Adrenal gland (tissue), 19 donors: ENCODE data around the gene AKAP7. TPM values are rescaled to one million over a fixed set of nuclear protein-coding genes. Genes with fewer than 3 reads are reported as not detected.
"Not testable (repeated sequence)": the region's sequence is repeated elsewhere in the genome, so short reads cannot be mapped to it uniquely, and the experiment has no call there.

Experiments used
- DNase-seq, 7 donors: peaks; one replicate each; pipeline ENCODE4 v3.0.0-alpha.2; 2019 to 2020
- H3K27ac ChIP-seq, 5 donors: fragments of 200-600 bp; sonication (generic) in 4 of 5; 1 replicate in 3 of 5; 2 replicates in 2 of 5; pipeline versions ENCODE4 v1.5.1 to v1.8.0; 2016 to 2020; ENCODE audit warnings: mild to moderate bottlenecking in 1 of 5
- H3K27me3 ChIP-seq: fragments of 200-600 bp; 2 replicates; pipeline ENCODE4 v1.8.0; 2021
- H3K36me3 ChIP-seq, 2 donors: fragments of 200-600 bp; replicated peaks in 1 of 2; 1 replicate in 1 of 2; 2 replicates in 1 of 2; pipeline versions ENCODE4 v1.5.1 to v1.8.0; 2018 to 2022
- H3K4me1 ChIP-seq, 2 donors: fragments of 200-600 bp; replicated peaks in 1 of 2; 1 replicate in 1 of 2; 2 replicates in 1 of 2; pipeline versions ENCODE4 v1.5.1 to v1.8.0; 2018 to 2021
- H3K4me3 ChIP-seq, 4 donors: fragments of 200-600 bp; sonication (generic) in 3 of 4; one replicate each; pipeline ENCODE4 v1.5.1; 2016 to 2018
- H3K9me3 ChIP-seq, 3 donors: fragments of 200-600 bp; sonication (generic) in 1 of 3; replicated peaks in 1 of 3; 1 replicate in 2 of 3; 2 replicates in 1 of 3; pipeline versions ENCODE4 v1.5.1 to v1.8.0; 2016 to 2021
- CTCF ChIP-seq, 6 experiments: fragments of 450-650 bp in 4 of 6; fragments of 200-600 bp in 2 of 6; sonication (generic) in 1 of 6; IDR thresholded peaks; 1 replicate in 5 of 6; 2 replicates in 1 of 6; pipeline versions ENCODE4 v1.5.1 to v1.8.0; 2016 to 2021; ENCODE audit warnings: antibody characterized with exemption in 6 of 6, mild to moderate bottlenecking in 2 of 6, moderate library complexity in 1 of 6
- POLR2A ChIP-seq, 2 donors: fragments of 450-650 bp; IDR thresholded peaks; one replicate each; pipeline ENCODE4 v1.6.1; 2017; ENCODE audit warnings: antibody characterized with exemption in 2 of 2, mild to moderate bottlenecking in 2 of 2, moderate library complexity in 1 of 2
- WGBS, 4 donors: extraction: QIAGEN DNeasy Blood & Tissue Kit in 2 of 4; methylation state at CpG; one replicate each; pipeline versions ENCODE4 v1.1.5 to v1.1.7; 2013 to 2017; 5-methylcytosine and 5-hydroxymethylcytosine counted together
- intact Hi-C, 2 donors: fragments of 100-400 bp; cut with DNase I; formaldehyde crosslinking; loops; one replicate each; pipeline versions ENCODE4 v1.14.1 to v1.15.0; 2022 to 2023
- long read RNA-seq, 10 donors: library from polyadenylated mRNA in 3 of 10; unstranded in 2 of 10; stranded (forward) in 1 of 10; transcript quantifications; one replicate each; pipeline ENCODE4 v2.0.0 and lab custom pipeline, GENCODE V29; 2021 to 2026
- polyA plus RNA-seq, 3 donors: library from polyadenylated mRNA; stranded (reverse); fragments of 200-250 nt in 2 of 3; fragments of 350-450 nt in 1 of 3; fragmentation: Illumina TruSeq in 1 of 3; extraction: RNeasy Lipid Tissue Mini Kit (QIAGEN cat#74804) in 1 of 3; gene quantifications; one replicate each; pipeline ENCODE4 v1.2.3, GENCODE V29; 2013 to 2014
- total RNA-seq, 9 donors: library from RNA; depleted of rRNA in 4 of 9; stranded (reverse); fragments of >200 nt in 4 of 9; fragments of 120-200 nt in 1 of 9; fragmentation: NEBNext Ultra II Directional in 1 of 9; extraction: Animal tissue kit (Norgen Biotek cat#: 25700) in 1 of 9; gene quantifications; one replicate each; pipeline versions ENCODE4 v1.1.0 to v1.2.4, GENCODE V29; 2013 to 2023
- donor health status: healthy with polysubstance abuse.
- donor health status: Bipolar disorder and iron deficiency.
- donor health status: DM: yes; HTN: yes; CAD: no.
- donor health status: DM: no; HTN: no; CAD: no.
- donor health status: DM: no; HTN: no; CAD: no.
- donor health status: DM: yes; HTN: yes; CAD: no.

The AKAP7 gene
- total RNA-seq (100 to 1,000 TPM in 2 of 9 donors, 10 to 100 TPM in 7; 36.2 to 165 (median 68.6) TPM), polyA plus RNA-seq (10 to 100 TPM; 48.3 to 61.4 (median 51.2) TPM)
- long read RNA-seq, donor 1, transcript AKAP7-202 (2 exons, 2,461 nt) = major isoform, 17 of 33 reads
- long read RNA-seq, donor 1, transcript AKAP7-204 (8 exons, 2,954 nt) = minor isoform, 5 of 33 reads
- long read RNA-seq, donor 1, partial matches to known transcripts = 0 of 33 reads
- long read RNA-seq, donor 1, other reads (novel, unspliced or antisense) = 9 of 33 reads
- long read RNA-seq, donor 2, transcript AKAP7-202 (2 exons, 2,461 nt) = major isoform, 14 of 80 reads
- long read RNA-seq, donor 2, partial matches to known transcripts = 63 of 80 reads
- long read RNA-seq, donor 2, other reads (novel, unspliced or antisense) = 0 of 80 reads
- long read RNA-seq, donor 3, transcript AKAP7-202 (2 exons, 2,461 nt) = major isoform, 12 of 29 reads
- long read RNA-seq, donor 3, transcript AKAP7-204 (8 exons, 2,954 nt) = minor isoform, 7 of 29 reads
- long read RNA-seq, donor 3, partial matches to known transcripts = 0 of 29 reads
- long read RNA-seq, donor 3, other reads (novel, unspliced or antisense) = 9 of 29 reads
- long read RNA-seq, donor 4, transcript AKAP7-202 (2 exons, 2,461 nt) = major isoform, 30 of 60 reads
- long read RNA-seq, donor 4, partial matches to known transcripts = 15 of 60 reads
- long read RNA-seq, donor 4, other reads (novel, unspliced or antisense) = 14 of 60 reads
- long read RNA-seq, donor 5, transcript AKAP7-205 (3 exons, 670 nt) = minor isoform, 13 of 723 reads
- long read RNA-seq, donor 5, transcript AKAP7-204 (8 exons, 2,954 nt) = minor isoform, 76 of 723 reads
- long read RNA-seq, donor 5, transcript AKAP7-202 (2 exons, 2,461 nt) = major isoform, 190 of 723 reads
- long read RNA-seq, donor 5, partial matches to known transcripts = 9 of 723 reads
- long read RNA-seq, donor 5, other reads (novel, unspliced or antisense) = 432 of 723 reads
- long read RNA-seq, donor 6, transcript AKAP7-202 (2 exons, 2,461 nt) = major isoform, 17 of 32 reads
- long read RNA-seq, donor 6, partial matches to known transcripts = 7 of 32 reads
- long read RNA-seq, donor 6, other reads (novel, unspliced or antisense) = 8 of 32 reads
- long read RNA-seq, donor 7, transcript AKAP7-202 (2 exons, 2,461 nt) = major isoform, 6 of 45 reads
- long read RNA-seq, donor 7, partial matches to known transcripts = 32 of 45 reads
- long read RNA-seq, donor 7, other reads (novel, unspliced or antisense) = 5 of 45 reads
- long read RNA-seq, donor 8, transcript AKAP7-202 (2 exons, 2,461 nt) = major isoform, 35 of 57 reads
- long read RNA-seq, donor 8, partial matches to known transcripts = 0 of 57 reads
- long read RNA-seq, donor 8, other reads (novel, unspliced or antisense) = 16 of 57 reads
- long read RNA-seq, donor 9, transcript AKAP7-202 (2 exons, 2,461 nt) = major isoform, 11 of 35 reads
- long read RNA-seq, donor 9, partial matches to known transcripts = 15 of 35 reads
- long read RNA-seq, donor 9, other reads (novel, unspliced or antisense) = 5 of 35 reads
- long read RNA-seq, donor 10, partial matches to known transcripts = 0 of 5 reads
- long read RNA-seq, donor 10, other reads (novel, unspliced or antisense) = 0 of 5 reads

GRCh38 chr6:131135244-131136020 is at the start of gene AKAP7:
TSS of gene AKAP7 (plus strand) at chr6:131135467. CDS start at chr6:131135764, 297 bp downstream.
- peak; percentile 79 to 92 (median 88) for DNase-seq
- Histone ChIP-seq H3K27me3 (no peaks in the 10 kb centered on the region), H3K36me3 (no peaks in the 10 kb centered on the region), H3K4me1 (peaks cover 6 to 23% of the 10 kb centered on the region in 2 donors), H3K27ac (peak within 1 kb of the TSS; percentile 75 to 97 (median 89)), H3K9me3 (no peaks in the 10 kb centered on the region), H3K4me3 (peak within 1 kb of the TSS; percentile 19 to 92 (median 61))
- TF ChIP-seq POLR2A (IDR thresholded peaks at IDR 0.05) (peak; percentile 84), CTCF (IDR thresholded peaks at IDR 0.05) (peak in 1 of 6 experiments; percentile 2)
- 0 to 1% (median 1%) methylated on average over 37 to 99 of the region's 99 CpGs for WGBS, 4 donors
- intact Hi-C loops = no loop called here

- H3K27ac ChIP-seq, H3K27me3 ChIP-seq, H3K4me1 ChIP-seq, intact Hi-C loops, H3K9me3 ChIP-seq, H3K36me3 ChIP-seq, H3K4me3 ChIP-seq, DNase-seq: not testable (repeated sequence)
- WGBS, 4 donors = 75 to 86% (median 79%) methylated on average over 3 of the region's 3 CpGs
Observed at GRCh38 chr6:131090339-131090738, 44.9 kb upstream of the AKAP7 start.

- H3K36me3 ChIP-seq, H3K9me3 ChIP-seq, intact Hi-C loops, H3K27ac ChIP-seq, DNase-seq, H3K4me3 ChIP-seq, H3K4me1 ChIP-seq, H3K27me3 ChIP-seq: not testable (repeated sequence)
- WGBS, 4 donors = 89 to 95% (median 92%) methylated on average over 6 to 7 of the region's 7 CpGs
Observed at GRCh38 chr6:131091944-131092343, 43.3 kb upstream of the AKAP7 start.

- Histone ChIP-seq H3K9me3 (no peaks in the 10 kb centered on the region), H3K4me1 (no peaks in the 10 kb centered on the region), H3K27ac (no peak overlapping the region), H3K36me3 (no peaks in the 10 kb centered on the region), H3K27me3 (no peaks in the 10 kb centered on the region), H3K4me3 (no peak overlapping the region)
- intact Hi-C loops = no loop called here
- whole genome bisulfite sequencing, 4 donors = 98 to 100% (median 100%) methylated on average over 1 of the region's 1 CpG
- no peak for DNase-seq
- TF ChIP-seq CTCF (IDR thresholded peaks at IDR 0.05) (no peak), POLR2A (IDR thresholded peaks at IDR 0.05) (no peak)
Observed at GRCh38 chr6:131093334-131093733, 41.9 kb upstream of the AKAP7 start.
